K562 (cell line): Measurements from ENCODE around the gene TMEM38B. TPM values are rescaled to one million over a fixed set of nuclear protein-coding genes. Genes with fewer than 3 reads are reported as not detected.

Experiments used
- CBX5 ChIP-seq: IDR thresholded peaks from 2 replicates; pipeline ENCODE4 v1.6.1; 2014; ENCODE audit warnings: low read depth, borderline replicate concordance
- CTBP1 ChIP-seq: fragments of 450-650 bp; IDR thresholded peaks from 2 replicates; pipeline ENCODE4 v1.6.1; 2016; ENCODE audit warnings: borderline replicate concordance
- DPF2 ChIP-seq: fragments of 450-650 bp; IDR thresholded peaks from 2 replicates; pipeline ENCODE4 v1.6.1; 2016
- ETV6 ChIP-seq, 3 experiments: fragments of 150-350 bp in 1 of 3; sonication (generic) in 1 of 3; formaldehyde crosslinking in 1 of 3; IDR thresholded peaks; 2 replicates each; pipeline versions ENCODE4 v1.6.1 to v1.8.0; 2014 to 2022; ENCODE audit warnings: borderline replicate concordance in 2 of 3, low read depth in 2 of 3, antibody characterized with exemption in 1 of 3, low read length in 1 of 3, mild to moderate bottlenecking in 1 of 3, missing genetic modification reagents in 1 of 3
- FOXJ2 ChIP-seq: fragments of 200-800 bp; sonication (Bioruptor generic); IDR thresholded peaks from 2 replicates; pipeline ENCODE4 v1.6.1; 2016; ENCODE audit warnings: missing genetic modification characterization, missing compliant biosample characterization
- FOXP1 ChIP-seq: sonication (generic); formaldehyde crosslinking; IDR thresholded peaks from 2 replicates; pipeline ENCODE4 v1.8.0; 2022; ENCODE audit warnings: mild to moderate bottlenecking, missing genetic modification reagents
- GTF2E2 ChIP-seq: fragments of 200-800 bp; sonication (Bioruptor generic); IDR thresholded peaks from 2 replicates; pipeline ENCODE4 v1.6.1; 2016; ENCODE audit warnings: missing genetic modification characterization, missing compliant biosample characterization
- HOMEZ ChIP-seq: fragments of 250-450 bp; sonication (Bioruptor Pico); IDR thresholded peaks from 2 replicates; pipeline ENCODE4 v1.4.0; 2020; ENCODE audit warnings: mild to moderate bottlenecking, moderate library complexity
- IRF1 ChIP-seq: sonication (generic); formaldehyde crosslinking; IDR thresholded peaks from 2 replicates; pipeline ENCODE4 v1.8.0; 2022; ENCODE audit warnings: missing genetic modification reagents, mild to moderate bottlenecking, borderline replicate concordance
- KLF10 ChIP-seq: fragments of 250-450 bp; sonication (Bioruptor Pico); IDR thresholded peaks from 2 replicates; pipeline ENCODE4 v1.6.1; 2021; ENCODE audit warnings: matching md5 sums
- MLX ChIP-seq, 2 experiments: fragments of 450-650 bp in 1 of 2; sonication (generic) in 1 of 2; formaldehyde crosslinking; conservative IDR thresholded peaks; 2 replicates each; pipeline versions ENCODE4 v1.4.0 to v1.8.1; 2020 to 2022; ENCODE audit warnings: mild to moderate bottlenecking in 1 of 2, missing genetic modification reagents in 1 of 2
- SMARCE1 ChIP-seq: fragments of 450-650 bp; IDR thresholded peaks from 2 replicates; pipeline ENCODE4 v1.7.1; 2016; ENCODE audit warnings: mild to moderate bottlenecking
- TAF9B ChIP-seq: fragments of 450-650 bp; IDR thresholded peaks from 2 replicates; pipeline ENCODE4 v1.6.1; 2018; ENCODE audit warnings: mild to moderate bottlenecking; ENCODE audit not compliant: partially characterized antibody
- TBL1XR1 ChIP-seq, 2 experiments: IDR thresholded peaks; 2 replicates each; pipeline ENCODE4 v1.6.1; 2012; ENCODE audit warnings: improper control_type of control experiment in 2 of 2, low read length in 2 of 2, mild to moderate bottlenecking in 1 of 2
- THAP12 ChIP-seq: fragments of 250-450 bp; sonication (Bioruptor Pico); IDR thresholded peaks from 2 replicates; pipeline ENCODE4 v1.9.0; 2021; ENCODE audit warnings: mild to moderate bottlenecking, inconsistent platforms
- ZBTB33 ChIP-seq: sonication (generic); formaldehyde crosslinking; IDR thresholded peaks from 2 replicates; pipeline ENCODE4 v1.8.1; 2023; ENCODE audit warnings: mild to moderate bottlenecking, missing genetic modification reagents
- ZNF175 ChIP-seq: fragments of 200-800 bp; sonication (Bioruptor generic); IDR thresholded peaks from 2 replicates; pipeline ENCODE4 v1.6.1; 2016; ENCODE audit warnings: low read depth, mild to moderate bottlenecking, missing genetic modification characterization, missing compliant biosample characterization
- ZNF41 ChIP-seq: fragments of 250-450 bp; sonication (Bioruptor Pico); conservative IDR thresholded peaks from 2 replicates; pipeline ENCODE4 v1.4.0; 2020; ENCODE audit warnings: mild to moderate bottlenecking
- ZNF766 ChIP-seq: fragments of 200-800 bp; sonication (Bioruptor generic); conservative IDR thresholded peaks from 2 replicates; pipeline ENCODE4 v1.6.1; 2016; ENCODE audit warnings: missing genetic modification characterization, missing compliant biosample characterization
- ZNF79 ChIP-seq: fragments of 250-450 bp; sonication (Bioruptor Pico); IDR thresholded peaks from 2 replicates; pipeline ENCODE4 v1.4.0; 2020; ENCODE audit warnings: low read depth, mild to moderate bottlenecking, moderate library complexity
- polyA plus RNA-seq, 8 experiments: library from polyadenylated mRNA; depleted of rRNA in 4 of 8; stranded (reverse) in 5 of 8; unstranded in 3 of 8; fragments of >200 nt; fragmentation: Nextera tagmentation in 2 of 8; fragmentation: Illumina TruSeq in 1 of 8; extraction: Ambion mirVana in 2 of 8; extraction: Trizol in 1 of 8; gene quantifications; 2 replicates each; pipeline versions ENCODE4 v1.2.1 to v1.2.3, GENCODE V29; 2011 to 2014; ENCODE audit warnings: inconsistent platforms in 1 of 8, missing spikeins in 1 of 8
- total RNA-seq, 7 experiments: library from RNA; depleted of rRNA in 6 of 7; stranded (reverse); fragments of >200 nt in 6 of 7; fragmentation: Illumina TruSeq in 2 of 7; extraction: Trizol in 2 of 7; gene quantifications; 2 replicates each; pipeline versions ENCODE4 v1.2.1 to v1.2.3, GENCODE V29; 2011 to 2021; ENCODE audit warnings: low replicate concordance in 1 of 7

TMEM38B gene
- total and polyA plus RNA-seq, 9 of the 15 experiments (the other 6 are each of a cell fraction or from before 2014, with no cell fraction given), result 26.0 to 57.5 (median 38.5) TPM

- TF ChIP-seq THAP12 (CRISPR knock-in tag), result no peak
- peak; percentile 68; the same call in 1 of the 2 replicates for TF ChIP-seq FOXP1 (CRISPR knock-in tag)
- no peak for TF ChIP-seq HOMEZ (CRISPR knock-in tag)
- no peak for TF ChIP-seq ZNF766 (CRISPR knock-in tag)
- no peak for TF ChIP-seq ZNF79
- no peak for TF ChIP-seq FOXJ2 (tag)
- TF ChIP-seq IRF1 (CRISPR knock-in tag), result peak; percentile 76; the same call in 1 of the 2 replicates
- TF ChIP-seq SMARCE1, result no peak
- no peak for TF ChIP-seq TAF9B
- TF ChIP-seq ETV6 (IDR thresholded peaks at IDR 0.05; ENCODE audit: borderline replicate concordance in 1 of 2, low read depth in 2 of 2, low read length in 1 of 2), result no peak
- no peak for TF ChIP-seq ETV6 (CRISPR knock-in tag; IDR thresholded peaks at IDR 0.05; ENCODE audit: borderline replicate concordance)
- 0 out of 4 replicates have a peak, but pooled peaks of 1 of the 2 experiments have one; percentile 65 for TF ChIP-seq MLX (CRISPR knock-in tag; conservative IDR thresholded peaks at IDR 0.05)
- TF ChIP-seq ZNF175 (CRISPR knock-in tag), result no peak
- no peak for TF ChIP-seq ZNF41 (CRISPR knock-in tag)
- TF ChIP-seq CBX5, result 0 out of 2 replicates have a peak, but pooled peaks have one; percentile 18
- peak; percentile 83 for TF ChIP-seq ZBTB33
- peak; percentile 50; the same call in 1 of the 2 replicates for TF ChIP-seq CTBP1
- no peak for TF ChIP-seq GTF2E2 (tag)
- no peak for TF ChIP-seq DPF2
- no peak for TF ChIP-seq TBL1XR1 (IDR thresholded peaks at IDR 0.05; ENCODE audit: low read length in 2 of 2)
- TF ChIP-seq KLF10 (CRISPR knock-in tag), result no peak
Observed at GRCh38 chr9:105656131-105656921, 38.0 kb upstream of the TMEM38B start (continued).
